Skeletal muscle tissue (tissue), 5 donors: ENCODE measurements around the gene XRCC2. TPM values are rescaled to one million over a fixed set of nuclear protein-coding genes. Genes with fewer than 3 reads are reported as not detected.

Source experiments
- H3K27ac ChIP-seq: one replicate; pipeline ENCODE4 v1.7.0; 2013; ENCODE audit warnings: mild to moderate bottlenecking, low read depth, low read length, inconsistent platforms
- H3K27me3 ChIP-seq, 3 donors: one replicate each; pipeline ENCODE4 v1.7.0; 2013; ENCODE audit warnings: low read length in 3 of 3; ENCODE audit not compliant: control insufficient read depth in 3 of 3, insufficient read depth in 3 of 3
- H3K36me3 ChIP-seq, 3 donors: one replicate each; pipeline ENCODE4 v1.7.0; 2013; ENCODE audit warnings: low read length in 3 of 3; ENCODE audit not compliant: control insufficient read depth in 3 of 3, insufficient read depth in 3 of 3
- H3K4me1 ChIP-seq, 3 donors: one replicate each; pipeline ENCODE4 v1.7.0; 2013; ENCODE audit warnings: low read length in 3 of 3, mild to moderate bottlenecking in 3 of 3; ENCODE audit not compliant: control insufficient read depth in 3 of 3, insufficient read depth in 3 of 3
- H3K4me3 ChIP-seq, 3 donors: one replicate each; pipeline ENCODE4 v1.7.0; 2013; ENCODE audit warnings: low read length in 3 of 3
- H3K9ac ChIP-seq, 3 donors: one replicate each; pipeline ENCODE4 v1.7.0; 2013; ENCODE audit warnings: low read length in 3 of 3, mild to moderate bottlenecking in 3 of 3, moderate library complexity in 2 of 3, low read depth in 1 of 3
- H3K9me3 ChIP-seq, 3 donors: one replicate each; pipeline ENCODE4 v1.7.0; 2013; ENCODE audit warnings: low read length in 3 of 3; ENCODE audit not compliant: control insufficient read depth in 3 of 3
- small RNA-seq: library from RNA; depleted of rRNA; stranded (forward); fragments of <200 nt; gene quantifications from one replicate; pipeline ENCODE3, GENCODE V24; 2014
- total RNA-seq: library from RNA; depleted of rRNA; stranded (reverse); fragments of >200 nt; gene quantifications from one replicate; pipeline ENCODE4 v1.2.3, GENCODE V29; 2014
- donor health status: Osteomylitis.

XRCC2 gene
- total RNA-seq, 1 donor from 2014 or later, result 1.6 TPM

GRCh38 chr7:152597507-152597906 lies 78.4 kb downstream of the XRCC2 start:
- H3K9ac ChIP-seq, result no peak overlapping the region
- no peaks in the 10 kb centered on the region for H3K36me3 ChIP-seq
- no peak overlapping the region for H3K27ac ChIP-seq
- H3K4me3 ChIP-seq, result no peak overlapping the region
- no peaks in the 10 kb centered on the region for H3K27me3 ChIP-seq
- H3K4me1 ChIP-seq, result no peaks in the 10 kb centered on the region
- H3K9me3 ChIP-seq, result no peaks in the 10 kb centered on the region

GRCh38 chr7:152596824-152597223 lies 79.1 kb downstream of the XRCC2 start:
- Histone ChIP-seq H3K4me3 (no peak overlapping the region), H3K27me3 (no peaks in the 10 kb centered on the region), H3K9ac (no peak overlapping the region), H3K4me1 (no peaks in the 10 kb centered on the region), H3K36me3 (no peaks in the 10 kb centered on the region), H3K27ac (no peak overlapping the region), H3K9me3 (no peaks in the 10 kb centered on the region)

Small RNA genes within 50 kb of the gene (small RNA-seq; reads per million reads assigned to genes)
- gene RF00568, result not detected

Other genes with a start within 250 kb of the XRCC2 start
- 61.6 TPM for gene KMT2C, start 240.1 kb downstream of the XRCC2 start, total RNA-seq
- 9.9 TPM for gene ACTR3B, start 83.6 kb upstream of the XRCC2 start, total RNA-seq